HepG2 (cell line): Measurements from ENCODE around the gene TMEM170B. TPM values are rescaled to one million over a fixed set of nuclear protein-coding genes. Genes with fewer than 3 reads are reported as not detected.

Source experiments
- ARID2 ChIP-seq: sonication (generic); formaldehyde crosslinking; IDR thresholded peaks from 2 replicates; pipeline ENCODE4 v1.8.1; 2022; ENCODE audit warnings: mild to moderate bottlenecking, missing genetic modification reagents, borderline replicate concordance
- BHLHE40 ChIP-seq: IDR thresholded peaks from 2 replicates; pipeline ENCODE4 v1.6.1; 2011; ENCODE audit warnings: low read length, improper control_type of control experiment
- BORCS8-MEF2B ChIP-seq: sonication (generic); formaldehyde crosslinking; IDR thresholded peaks from 2 replicates; pipeline ENCODE4 v1.8.0; 2022; ENCODE audit warnings: mild to moderate bottlenecking, missing genetic modification reagents
- CHCHD3 ChIP-seq: sonication (generic); formaldehyde crosslinking; IDR thresholded peaks from 2 replicates; pipeline ENCODE4 v1.8.0; 2022; ENCODE audit warnings: mild to moderate bottlenecking, missing genetic modification reagents, moderate library complexity
- EHMT2 ChIP-seq: fragments of 200-600 bp; sonication (generic); IDR thresholded peaks from 2 replicates; pipeline ENCODE4 v1.7.0; 2017; ENCODE audit warnings: antibody characterized with exemption, low read depth, low read length, borderline replicate concordance
- EP300 ChIP-seq, 3 experiments: sonication (generic) in 1 of 3; formaldehyde crosslinking in 1 of 3; IDR thresholded peaks; 2 replicates each; pipeline versions ENCODE4 v1.5.1 to v1.6.1; 2011 to 2020; ENCODE audit warnings: low read depth in 2 of 3, low read length in 2 of 3, borderline replicate concordance in 1 of 3, improper control_type of control experiment in 1 of 3, mild to moderate bottlenecking in 1 of 3, missing genetic modification reagents in 1 of 3, moderate library complexity in 1 of 3
- ETV6 ChIP-seq: sonication (generic); formaldehyde crosslinking; conservative IDR thresholded peaks from 2 replicates; pipeline ENCODE4 v1.4.0; 2020; ENCODE audit warnings: missing genetic modification reagents
- HDAC6 ChIP-seq: fragments of 200-600 bp; sonication (generic); IDR thresholded peaks from 2 replicates; pipeline ENCODE4 v1.7.0; 2017; ENCODE audit warnings: mild to moderate bottlenecking, antibody characterized with exemption, low read length, low read depth
- NR1H2 ChIP-seq: sonication (generic); formaldehyde crosslinking; IDR thresholded peaks from 2 replicates; pipeline ENCODE4 v1.8.1; 2022; ENCODE audit warnings: low read depth, missing genetic modification reagents, borderline replicate concordance
- NR2C2 ChIP-seq: sonication (generic); formaldehyde crosslinking; IDR thresholded peaks from 2 replicates; pipeline ENCODE4 v1.4.0; 2020; ENCODE audit warnings: missing genetic modification reagents, mild to moderate bottlenecking, moderate library complexity, borderline replicate concordance
- POGZ ChIP-seq: sonication (generic); formaldehyde crosslinking; IDR thresholded peaks from 2 replicates; pipeline ENCODE4 v1.4.0; 2020; ENCODE audit warnings: mild to moderate bottlenecking, missing genetic modification reagents
- RAD21 ChIP-seq: fragments of 450-650 bp; formaldehyde crosslinking; IDR thresholded peaks from 2 replicates; pipeline ENCODE4 v1.5.0; 2020; ENCODE audit warnings: mild to moderate bottlenecking
- RORA ChIP-seq: sonication (generic); formaldehyde crosslinking; IDR thresholded peaks from 2 replicates; pipeline ENCODE4 v1.5.0; 2020; ENCODE audit warnings: mild to moderate bottlenecking, missing genetic modification reagents, moderate library complexity
- TCF12 ChIP-seq, 2 experiments: fragments of 450-650 bp in 1 of 2; sonication (generic) in 1 of 2; formaldehyde crosslinking in 1 of 2; IDR thresholded peaks; 2 replicates each; pipeline versions ENCODE4 v1.6.1 to v1.8.0; 2017 to 2022; ENCODE audit warnings: antibody characterized with exemption in 1 of 2, mild to moderate bottlenecking in 1 of 2, missing genetic modification reagents in 1 of 2, moderate library complexity in 1 of 2
- ZKSCAN1 ChIP-seq: fragments of 150-350 bp; IDR thresholded peaks from 2 replicates; pipeline ENCODE4 v1.6.1; 2014; ENCODE audit warnings: low read length
- ZMYM2 ChIP-seq: sonication (generic); formaldehyde crosslinking; IDR thresholded peaks from 2 replicates; pipeline ENCODE4 v1.8.0; 2022; ENCODE audit warnings: mild to moderate bottlenecking, missing genetic modification reagents
- ZNF24 ChIP-seq: fragments of 450-650 bp; IDR thresholded peaks from 2 replicates; pipeline ENCODE4 v1.6.1; 2017; ENCODE audit warnings: antibody characterized with exemption, mild to moderate bottlenecking
- ZNF264 ChIP-seq: sonication (generic); formaldehyde crosslinking; IDR thresholded peaks from 2 replicates; pipeline ENCODE4 v1.4.0; 2020; ENCODE audit warnings: missing genetic modification reagents
- ZNF720 ChIP-seq: sonication (generic); formaldehyde crosslinking; IDR thresholded peaks from 2 replicates; pipeline ENCODE4 v1.4.0; 2020; ENCODE audit warnings: missing genetic modification reagents
- ZNF781 ChIP-seq: sonication (generic); formaldehyde crosslinking; IDR thresholded peaks from 2 replicates; pipeline ENCODE4 v1.5.1; 2020; ENCODE audit warnings: borderline replicate concordance, mild to moderate bottlenecking, missing genetic modification reagents; ENCODE audit errors: not compliant biosample characterization
- ZNF782 ChIP-seq: sonication (generic); formaldehyde crosslinking; IDR thresholded peaks from 2 replicates; pipeline ENCODE4 v1.4.0; 2020; ENCODE audit warnings: missing genetic modification reagents, mild to moderate bottlenecking, borderline replicate concordance
- polyA plus RNA-seq, 8 experiments: library from polyadenylated mRNA; depleted of rRNA in 3 of 8; stranded (reverse) in 7 of 8; unstranded in 1 of 8; fragments of >200 nt; fragmentation: Illumina TruSeq in 4 of 8; extraction: Trizol in 4 of 8; gene quantifications; 2 replicates each; pipeline versions ENCODE4 v1.2.1 to v1.2.3, GENCODE V29; 2011 to 2016; ENCODE audit warnings: low read depth in 4 of 8, missing spikeins in 1 of 8, mixed read lengths in 1 of 8; ENCODE audit not compliant: insufficient read depth in 1 of 8
- total RNA-seq, 5 experiments: library from RNA; depleted of rRNA; stranded (reverse); fragments of >200 nt; fragmentation: Illumina TruSeq; extraction: Trizol; gene quantifications; 2 replicates each; pipeline ENCODE4 v1.2.3, GENCODE V29; 2016; ENCODE audit warnings: low read depth in 1 of 5
- TF ChIP-seq, protein P1 (sequence below): sonication (generic); formaldehyde crosslinking; IDR thresholded peaks from 2 replicates; pipeline ENCODE4 v1.9.0; 2021; ENCODE audit warnings: missing genetic modification reagents, borderline replicate concordance
- TF ChIP-seq, protein P2 (sequence below): sonication (generic); formaldehyde crosslinking; IDR thresholded peaks from 2 replicates; pipeline ENCODE4 v1.4.0; 2020; ENCODE audit warnings: mild to moderate bottlenecking, missing genetic modification reagents
- TF ChIP-seq, protein P3 (sequence below): IDR thresholded peaks from 2 replicates; pipeline ENCODE4 v1.6.1; 2012; ENCODE audit warnings: low read length, improper control_type of control experiment

TMEM170B gene
- total and polyA plus RNA-seq, 2 of the 13 experiments (the other 11 are each of a cell fraction or from before 2014, with no cell fraction given): 3.3 to 9.4 TPM

DNA sequence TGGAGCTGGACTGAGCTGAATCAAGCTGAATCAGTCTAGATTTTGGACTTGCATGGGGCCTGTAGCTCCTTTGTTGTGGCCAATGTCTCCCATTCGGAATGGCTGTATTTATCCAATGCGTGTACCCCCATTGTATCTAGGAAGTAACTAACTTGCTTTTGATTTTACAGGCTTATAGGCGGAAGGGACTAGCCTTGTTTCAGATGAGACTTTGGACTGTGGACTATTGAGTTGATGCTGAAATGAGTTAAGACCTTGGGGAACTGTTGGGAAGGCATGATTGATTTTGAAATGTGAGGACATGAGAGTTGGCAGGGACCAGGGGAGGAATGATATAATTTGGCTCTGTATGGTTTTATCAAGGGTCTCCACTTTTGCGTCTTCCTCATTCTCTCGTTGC, 3.0 kb upstream of the TMEM170B start (continued):
- TF ChIP-seq, protein P1, sequence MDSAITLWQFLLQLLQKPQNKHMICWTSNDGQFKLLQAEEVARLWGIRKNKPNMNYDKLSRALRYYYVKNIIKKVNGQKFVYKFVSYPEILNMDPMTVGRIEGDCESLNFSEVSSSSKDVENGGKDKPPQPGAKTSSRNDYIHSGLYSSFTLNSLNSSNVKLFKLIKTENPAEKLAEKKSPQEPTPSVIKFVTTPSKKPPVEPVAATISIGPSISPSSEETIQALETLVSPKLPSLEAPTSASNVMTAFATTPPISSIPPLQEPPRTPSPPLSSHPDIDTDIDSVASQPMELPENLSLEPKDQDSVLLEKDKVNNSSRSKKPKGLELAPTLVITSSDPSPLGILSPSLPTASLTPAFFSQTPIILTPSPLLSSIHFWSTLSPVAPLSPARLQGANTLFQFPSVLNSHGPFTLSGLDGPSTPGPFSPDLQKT (CRISPR knock-in tag): no peak
- TF ChIP-seq RORA (CRISPR knock-in tag) (no peak), BHLHE40 (no peak), ZNF24 (no peak), ETV6 (no peak), NR2C2 (no peak), ZNF782 (no peak), HDAC6 (no peak), ZNF720 (CRISPR knock-in tag) (no peak), NR1H2 (no peak), CHCHD3 (CRISPR knock-in tag) (no peak), ARID2 (CRISPR knock-in tag) (no peak), EP300 (IDR thresholded peaks at IDR 0.05; ENCODE audit: low read depth in 2 of 2, low read length in 2 of 2) (0 out of 4 replicates have a peak, but pooled peaks of 1 of the 2 experiments have one; percentile 14), EP300 (CRISPR knock-in tag; IDR thresholded peaks at IDR 0.05; ENCODE audit: borderline replicate concordance) (no peak), RAD21 (no peak), POGZ (CRISPR knock-in tag) (peak; percentile 74), BORCS8-MEF2B (CRISPR knock-in tag) (no peak), ZNF264 (no peak), ZKSCAN1 (no peak), EHMT2 (peak; percentile 75; the same call in 1 of the 2 replicates), TCF12 (IDR thresholded peaks at IDR 0.05) (no peak), TCF12 (CRISPR knock-in tag; IDR thresholded peaks at IDR 0.05) (no peak), ZMYM2 (CRISPR knock-in tag) (no peak), ZNF781 (CRISPR knock-in tag) (no peak)
- TF ChIP-seq, protein P2, sequence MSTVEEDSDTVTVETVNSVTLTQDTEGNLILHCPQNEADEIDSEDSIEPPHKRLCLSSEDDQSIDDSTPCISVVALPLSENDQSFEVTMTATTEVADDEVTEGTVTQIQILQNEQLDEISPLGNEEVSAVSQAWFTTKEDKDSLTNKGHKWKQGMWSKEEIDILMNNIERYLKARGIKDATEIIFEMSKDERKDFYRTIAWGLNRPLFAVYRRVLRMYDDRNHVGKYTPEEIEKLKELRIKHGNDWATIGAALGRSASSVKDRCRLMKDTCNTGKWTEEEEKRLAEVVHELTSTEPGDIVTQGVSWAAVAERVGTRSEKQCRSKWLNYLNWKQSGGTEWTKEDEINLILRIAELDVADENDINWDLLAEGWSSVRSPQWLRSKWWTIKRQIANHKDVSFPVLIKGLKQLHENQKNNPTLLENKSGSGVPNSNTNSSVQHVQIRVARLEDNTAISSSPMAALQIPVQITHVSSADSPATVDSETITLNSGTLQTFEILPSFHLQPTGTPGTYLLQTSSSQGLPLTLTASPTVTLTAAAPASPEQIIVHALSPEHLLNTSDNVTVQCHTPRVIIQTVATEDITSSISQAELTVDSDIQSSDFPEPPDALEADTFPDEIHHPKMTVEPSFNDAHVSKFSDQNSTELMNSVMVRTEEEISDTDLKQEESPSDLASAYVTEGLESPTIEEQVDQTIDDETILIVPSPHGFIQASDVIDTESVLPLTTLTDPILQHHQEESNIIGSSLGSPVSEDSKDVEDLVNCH: no peak
- TF ChIP-seq, protein P3, sequence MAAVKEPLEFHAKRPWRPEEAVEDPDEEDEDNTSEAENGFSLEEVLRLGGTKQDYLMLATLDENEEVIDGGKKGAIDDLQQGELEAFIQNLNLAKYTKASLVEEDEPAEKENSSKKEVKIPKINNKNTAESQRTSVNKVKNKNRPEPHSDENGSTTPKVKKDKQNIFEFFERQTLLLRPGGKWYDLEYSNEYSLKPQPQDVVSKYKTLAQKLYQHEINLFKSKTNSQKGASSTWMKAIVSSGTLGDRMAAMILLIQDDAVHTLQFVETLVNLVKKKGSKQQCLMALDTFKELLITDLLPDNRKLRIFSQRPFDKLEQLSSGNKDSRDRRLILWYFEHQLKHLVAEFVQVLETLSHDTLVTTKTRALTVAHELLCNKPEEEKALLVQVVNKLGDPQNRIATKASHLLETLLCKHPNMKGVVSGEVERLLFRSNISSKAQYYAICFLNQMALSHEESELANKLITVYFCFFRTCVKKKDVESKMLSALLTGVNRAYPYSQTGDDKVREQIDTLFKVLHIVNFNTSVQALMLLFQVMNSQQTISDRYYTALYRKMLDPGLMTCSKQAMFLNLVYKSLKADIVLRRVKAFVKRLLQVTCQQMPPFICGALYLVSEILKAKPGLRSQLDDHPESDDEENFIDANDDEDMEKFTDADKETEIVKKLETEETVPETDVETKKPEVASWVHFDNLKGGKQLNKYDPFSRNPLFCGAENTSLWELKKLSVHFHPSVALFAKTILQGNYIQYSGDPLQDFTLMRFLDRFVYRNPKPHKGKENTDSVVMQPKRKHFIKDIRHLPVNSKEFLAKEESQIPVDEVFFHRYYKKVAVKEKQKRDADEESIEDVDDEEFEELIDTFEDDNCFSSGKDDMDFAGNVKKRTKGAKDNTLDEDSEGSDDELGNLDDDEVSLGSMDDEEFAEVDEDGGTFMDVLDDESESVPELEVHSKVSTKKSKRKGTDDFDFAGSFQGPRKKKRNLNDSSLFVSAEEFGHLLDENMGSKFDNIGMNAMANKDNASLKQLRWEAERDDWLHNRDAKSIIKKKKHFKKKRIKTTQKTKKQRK: no peak
